K562 (cell line): ENCODE measurements around the gene CD48.

Experiments used
- CTCF ChIP-seq, 3 experiments: IDR thresholded peaks in 2 of 3; conservative IDR thresholded peaks in 1 of 3; 2 replicates each; pipeline ENCODE4 v1.5.1; 2011 to 2012; ENCODE audit warnings: low read length in 3 of 3, mild to moderate bottlenecking in 3 of 3, control low read depth in 2 of 3, improper control_type of control experiment in 1 of 3, inconsistent platforms in 1 of 3, low read depth in 1 of 3, mixed read lengths in 1 of 3, moderate library complexity in 1 of 3; ENCODE audit not compliant: insufficient read depth in 2 of 3
- E2F4 ChIP-seq: sonication (generic); formaldehyde crosslinking; IDR thresholded peaks from 2 replicates; pipeline ENCODE4 v1.8.0; 2022; ENCODE audit warnings: mild to moderate bottlenecking, low read depth, missing genetic modification reagents
- ELF1 ChIP-seq: fragments of 200-800 bp; sonication (Bioruptor generic); IDR thresholded peaks from 2 replicates; pipeline ENCODE4 v1.6.1; 2016; ENCODE audit warnings: missing genetic modification characterization, missing compliant biosample characterization
- FOXJ2 ChIP-seq: fragments of 200-800 bp; sonication (Bioruptor generic); IDR thresholded peaks from 2 replicates; pipeline ENCODE4 v1.6.1; 2016; ENCODE audit warnings: missing genetic modification characterization, missing compliant biosample characterization
- MAX ChIP-seq: sonication (generic); formaldehyde crosslinking; IDR thresholded peaks from 2 replicates; pipeline ENCODE4 v1.9.0; 2022; ENCODE audit warnings: mild to moderate bottlenecking, missing genetic modification reagents
- NFIC ChIP-seq: fragments of 450-650 bp; IDR thresholded peaks from 2 replicates; pipeline ENCODE4 v1.6.1; 2017; ENCODE audit warnings: mild to moderate bottlenecking, inconsistent platforms
- NFYB ChIP-seq: IDR thresholded peaks from 2 replicates; pipeline ENCODE4 v1.6.1; 2011; ENCODE audit warnings: mild to moderate bottlenecking, moderate library complexity; ENCODE audit not compliant: insufficient read length; ENCODE audit errors: extremely low read depth
- POLR2A ChIP-seq: fragments of 450-650 bp; conservative IDR thresholded peaks from 2 replicates; pipeline ENCODE4 v1.6.1; 2016
- RFX5 ChIP-seq: IDR thresholded peaks from 2 replicates; pipeline ENCODE4 v1.6.1; 2011; ENCODE audit warnings: low read depth, mild to moderate bottlenecking, improper control_type of control experiment, low read length
- TEAD4 ChIP-seq, 2 experiments: sonication (generic) in 1 of 2; formaldehyde crosslinking in 1 of 2; IDR thresholded peaks; 2 replicates each; pipeline versions ENCODE4 v1.6.1 to v1.8.0; 2012 to 2022; ENCODE audit warnings: borderline replicate concordance in 1 of 2, inconsistent platforms in 1 of 2, low read length in 1 of 2, mild to moderate bottlenecking in 1 of 2, missing genetic modification reagents in 1 of 2
- THRA ChIP-seq: fragments of 450-650 bp; IDR thresholded peaks from 2 replicates; pipeline ENCODE4 v1.6.1; 2017; ENCODE audit warnings: mild to moderate bottlenecking, moderate library complexity
- ZNF197 ChIP-seq: fragments of 200-800 bp; sonication (Bioruptor generic); IDR thresholded peaks from 2 replicates; pipeline ENCODE4 v1.6.1; 2016; ENCODE audit warnings: low read depth, missing genetic modification characterization, missing compliant biosample characterization
- ZNF407 ChIP-seq: fragments of 450-650 bp; IDR thresholded peaks from 2 replicates; pipeline ENCODE4 v1.6.1; 2016; ENCODE audit warnings: low read depth

GRCh38 chr1:160738271-160738670 lies 26.6 kb upstream of the CD48 start:
- TF ChIP-seq NFYB (no peak), NFIC (no peak), CTCF (IDR thresholded peaks at IDR 0.05 in 2 of 3, conservative IDR thresholded peaks at IDR 0.05 in 1 of 3; ENCODE audit: insufficient read depth in 2 of 3, low read depth in 1 of 3, low read length in 3 of 3) (no peak), RFX5 (no peak), FOXJ2 (tag) (no peak), E2F4 (no peak), ZNF407 (no peak), ZNF197 (no peak), THRA (no peak), TEAD4 (IDR thresholded peaks at IDR 0.05; ENCODE audit: low read length) (no peak), TEAD4 (CRISPR knock-in tag; IDR thresholded peaks at IDR 0.05; ENCODE audit: borderline replicate concordance) (no peak), ELF1 (tag) (no peak), POLR2A (no peak), MAX (CRISPR knock-in tag) (no peak)
